Parathyroid adenoma (tissue), 2 donors: ENCODE data around the gene ANAPC13.

Source experiments
- H2AFZ ChIP-seq: fragments of 300-600 bp; sonication (generic); one replicate; pipeline ENCODE4 v1.7.0; 2017; ENCODE audit warnings: antibody characterized with exemption, mild to moderate bottlenecking
- H3K27ac ChIP-seq: fragments of 300-600 bp; sonication (generic); one replicate; pipeline ENCODE4 v1.7.0; 2017
- H3K27me3 ChIP-seq: fragments of 300-600 bp; sonication (generic); one replicate; pipeline ENCODE4 v1.7.0; 2017; ENCODE audit warnings: low read length; ENCODE audit not compliant: control insufficient read depth, insufficient read depth
- H3K36me3 ChIP-seq: fragments of 300-600 bp; sonication (generic); one replicate; pipeline ENCODE4 v1.7.0; 2017; ENCODE audit warnings: low read length; ENCODE audit not compliant: control insufficient read depth, insufficient read depth
- H3K4me1 ChIP-seq: fragments of 300-600 bp; sonication (generic); one replicate; pipeline ENCODE4 v1.7.0; 2017; ENCODE audit warnings: control low read depth
- H3K4me2 ChIP-seq: fragments of 300-600 bp; sonication (generic); one replicate; pipeline ENCODE4 v1.7.0; 2017; ENCODE audit warnings: low read length
- H3K4me3 ChIP-seq: fragments of 300-600 bp; sonication (generic); one replicate; pipeline ENCODE4 v1.7.0; 2017; ENCODE audit warnings: low read depth, low read length
- H3K79me2 ChIP-seq: fragments of 300-600 bp; sonication (generic); one replicate; pipeline ENCODE4 v1.7.0; 2017; ENCODE audit warnings: control low read depth
- H3K9ac ChIP-seq: fragments of 300-600 bp; sonication (generic); one replicate; pipeline ENCODE4 v1.7.0; 2017; ENCODE audit warnings: mild to moderate bottlenecking
- H3K9me3 ChIP-seq: fragments of 300-600 bp; sonication (generic); one replicate; pipeline ENCODE4 v1.7.0; 2017; ENCODE audit warnings: low read length; ENCODE audit not compliant: control insufficient read depth
- TF ChIP-seq, protein P1 (sequence below): fragments of 300-600 bp; sonication (generic); IDR thresholded peaks from one replicate; pipeline ENCODE4 v1.7.0; 2017; ENCODE audit warnings: antibody characterized with exemption, mild to moderate bottlenecking
- donor health status: primary hyperparathyroidism.

ANAPC13 gene

DNA sequence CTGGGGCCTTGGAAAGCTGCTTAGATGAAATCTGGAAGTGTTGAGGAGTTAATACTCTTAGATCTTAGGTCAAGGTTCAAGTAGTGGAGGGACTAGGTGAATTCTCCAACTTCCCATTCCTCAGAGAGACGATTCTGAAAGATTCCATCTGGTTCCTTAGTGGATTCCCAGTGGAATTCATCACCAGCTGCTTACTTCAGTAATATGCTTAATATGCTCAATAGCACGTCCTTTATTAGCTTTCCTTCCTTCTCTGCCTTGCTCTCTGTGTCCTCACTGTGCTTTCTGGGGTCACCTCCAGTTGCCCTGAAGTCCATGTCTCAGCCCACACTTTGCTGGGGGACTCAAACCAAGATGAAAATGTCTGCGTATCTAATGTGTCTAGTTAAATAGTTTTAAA lies 31.1 kb upstream of the ANAPC13 start:
- no peak overlapping the region for H3K4me2 ChIP-seq
- no peak overlapping the region for H3K4me3 ChIP-seq
- H3K9ac ChIP-seq = no peak overlapping the region
- TF ChIP-seq, protein P1, sequence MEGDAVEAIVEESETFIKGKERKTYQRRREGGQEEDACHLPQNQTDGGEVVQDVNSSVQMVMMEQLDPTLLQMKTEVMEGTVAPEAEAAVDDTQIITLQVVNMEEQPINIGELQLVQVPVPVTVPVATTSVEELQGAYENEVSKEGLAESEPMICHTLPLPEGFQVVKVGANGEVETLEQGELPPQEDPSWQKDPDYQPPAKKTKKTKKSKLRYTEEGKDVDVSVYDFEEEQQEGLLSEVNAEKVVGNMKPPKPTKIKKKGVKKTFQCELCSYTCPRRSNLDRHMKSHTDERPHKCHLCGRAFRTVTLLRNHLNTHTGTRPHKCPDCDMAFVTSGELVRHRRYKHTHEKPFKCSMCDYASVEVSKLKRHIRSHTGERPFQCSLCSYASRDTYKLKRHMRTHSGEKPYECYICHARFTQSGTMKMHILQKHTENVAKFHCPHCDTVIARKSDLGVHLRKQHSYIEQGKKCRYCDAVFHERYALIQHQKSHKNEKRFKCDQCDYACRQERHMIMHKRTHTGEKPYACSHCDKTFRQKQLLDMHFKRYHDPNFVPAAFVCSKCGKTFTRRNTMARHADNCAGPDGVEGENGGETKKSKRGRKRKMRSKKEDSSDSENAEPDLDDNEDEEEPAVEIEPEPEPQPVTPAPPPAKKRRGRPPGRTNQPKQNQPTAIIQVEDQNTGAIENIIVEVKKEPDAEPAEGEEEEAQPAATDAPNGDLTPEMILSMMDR = no peak
- H3K27me3 ChIP-seq = no peaks in the 10 kb centered on the region
- no peak overlapping the region for H3K27ac ChIP-seq
- no peaks in the 10 kb centered on the region for H3K4me1 ChIP-seq
- no peak overlapping the region for H2AFZ ChIP-seq
- no peaks in the 10 kb centered on the region for H3K79me2 ChIP-seq
- H3K9me3 ChIP-seq = no peaks in the 10 kb centered on the region
- no peaks in the 10 kb centered on the region for H3K36me3 ChIP-seq

DNA sequence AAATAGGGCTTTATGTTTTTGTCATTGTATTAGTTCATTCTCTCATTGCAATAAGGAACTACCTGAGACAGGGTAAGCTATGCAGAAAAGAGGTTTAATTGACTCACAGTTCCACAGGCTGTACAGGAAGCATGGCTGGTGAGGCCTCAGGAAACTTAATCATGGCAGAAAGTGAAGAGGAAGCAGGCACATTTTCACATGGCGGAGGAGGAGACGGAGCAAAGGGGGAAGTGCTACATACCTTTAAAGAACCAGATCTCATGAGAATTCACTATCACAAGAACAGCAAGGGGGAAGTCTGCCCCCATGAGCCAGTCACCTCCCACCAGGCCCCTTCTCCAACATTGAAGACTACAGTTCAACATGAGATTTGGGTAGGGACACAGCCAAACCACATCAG lies 25.7 kb upstream of the ANAPC13 start:
- H2AFZ ChIP-seq = no peak overlapping the region

DNA sequence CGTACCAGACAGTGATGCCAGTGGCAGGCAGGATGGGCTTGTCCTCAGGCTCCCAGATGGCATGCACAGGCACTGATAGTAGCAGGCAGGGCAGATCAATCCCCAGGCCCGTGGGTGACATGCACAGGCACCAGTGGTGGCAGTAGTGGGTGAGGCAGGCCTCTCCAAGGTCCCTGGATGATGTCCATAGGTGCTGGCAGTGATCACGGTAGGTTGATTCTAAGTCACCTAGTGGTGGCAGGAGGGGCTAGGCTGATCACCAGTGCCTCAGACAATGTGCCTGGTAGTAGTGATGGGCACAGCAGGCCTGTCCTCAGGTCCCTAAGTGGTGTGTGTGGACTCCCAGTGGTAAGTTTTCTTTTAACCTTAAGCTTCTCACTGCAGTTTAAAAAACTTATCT lies 19.7 kb upstream of the ANAPC13 start:
- Histone ChIP-seq H3K36me3 (no peaks in the 10 kb centered on the region), H3K27me3 (no peaks in the 10 kb centered on the region), H3K4me3 (no peak overlapping the region), H3K4me2 (no peak overlapping the region), H3K79me2 (peaks cover 28% of the 10 kb centered on the region), H3K9me3 (no peaks in the 10 kb centered on the region), H3K4me1 (no peaks in the 10 kb centered on the region), H2AFZ (no peak overlapping the region), H3K27ac (no peak overlapping the region), H3K9ac (no peak overlapping the region)
- TF ChIP-seq, protein P1 = no peak

More for the DNA sequence above, 25.7 kb upstream of the ANAPC13 start:
- no peaks in the 10 kb centered on the region for H3K36me3 ChIP-seq
- no peaks in the 10 kb centered on the region for H3K27me3 ChIP-seq
- no peaks in the 10 kb centered on the region for H3K4me1 ChIP-seq
- no peak overlapping the region for H3K9ac ChIP-seq
- H3K79me2 ChIP-seq = no peaks in the 10 kb centered on the region
- H3K9me3 ChIP-seq = no peaks in the 10 kb centered on the region
- no peak overlapping the region for H3K4me2 ChIP-seq
- H3K27ac ChIP-seq = no peak overlapping the region
- no peak overlapping the region for H3K4me3 ChIP-seq
- TF ChIP-seq, protein P1 = no peak

DNA sequence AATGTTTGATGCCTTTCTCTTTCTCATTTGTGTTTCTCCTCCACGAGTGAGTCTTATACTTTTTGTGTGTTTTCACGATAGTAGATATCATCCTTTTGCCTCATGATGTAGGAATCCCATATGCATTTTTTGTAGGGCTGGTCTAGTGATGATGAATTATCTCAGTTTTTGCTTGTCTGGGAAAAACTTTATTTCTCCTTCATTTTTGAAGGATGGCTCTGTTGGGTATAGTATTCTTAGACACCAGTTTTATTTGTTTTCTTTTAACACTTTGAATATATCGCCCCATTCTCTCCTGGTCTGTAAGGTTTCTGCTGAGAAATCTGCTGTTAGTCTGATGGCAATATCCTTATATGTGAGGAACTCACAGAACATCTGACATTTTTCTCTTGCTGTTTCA lies 18.3 kb upstream of the ANAPC13 start:
- Histone ChIP-seq H3K9me3 (no peaks in the 10 kb centered on the region), H3K79me2 (peaks cover 39% of the 10 kb centered on the region), H3K27ac (no peak overlapping the region), H3K36me3 (no peaks in the 10 kb centered on the region), H3K4me2 (no peak overlapping the region), H3K4me1 (no peaks in the 10 kb centered on the region), H3K4me3 (no peak overlapping the region), H2AFZ (no peak overlapping the region), H3K9ac (no peak overlapping the region), H3K27me3 (no peaks in the 10 kb centered on the region)
- TF ChIP-seq, protein P1 = no peak

DNA sequence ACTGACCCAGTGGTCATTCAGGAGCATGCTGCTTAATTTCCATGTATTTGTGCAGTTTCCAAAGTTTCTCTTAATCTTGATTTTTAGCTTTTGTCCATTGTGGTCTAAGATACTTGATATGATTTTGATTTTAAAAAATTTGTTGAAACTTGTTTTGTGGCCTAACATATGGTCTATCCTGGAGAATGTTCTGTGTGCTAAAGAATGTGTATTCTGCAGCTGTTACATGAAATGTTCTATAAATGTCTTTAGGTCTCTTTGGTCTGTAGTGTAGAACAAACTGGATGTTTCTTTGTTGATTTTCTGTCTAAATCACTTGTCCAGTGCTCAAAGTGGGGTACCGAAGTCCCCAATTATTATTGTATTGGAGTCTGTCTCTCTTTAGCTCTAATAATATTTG lies 17.5 kb upstream of the ANAPC13 start:
- TF ChIP-seq, protein P1 = no peak
- Histone ChIP-seq H3K9ac (no peak overlapping the region), H3K9me3 (no peaks in the 10 kb centered on the region)

More for the DNA sequence above, 17.5 kb upstream of the ANAPC13 start:
- Histone ChIP-seq H3K27ac (no peak overlapping the region), H2AFZ (no peak overlapping the region), H3K4me2 (no peak overlapping the region), H3K4me3 (no peak overlapping the region), H3K27me3 (no peaks in the 10 kb centered on the region), H3K36me3 (no peaks in the 10 kb centered on the region), H3K79me2 (peaks cover 46% of the 10 kb centered on the region), H3K4me1 (no peaks in the 10 kb centered on the region)
